HepG2 (cell line): ENCODE data around the gene ADGRG6. TPM values are rescaled to one million over a fixed set of nuclear protein-coding genes. Genes with fewer than 3 reads are reported as not detected.

ENCODE experiments used
- CBX1 ChIP-seq: IDR thresholded peaks from one replicate; pipeline ENCODE4 v1.6.1; 2016; ENCODE audit warnings: antibody characterized with exemption, low read depth
- CBX5 ChIP-seq: sonication (generic); formaldehyde crosslinking; IDR thresholded peaks from 2 replicates; pipeline ENCODE4 v1.4.0; 2020; ENCODE audit warnings: missing genetic modification reagents, borderline replicate concordance
- DRAP1 ChIP-seq: IDR thresholded peaks from 2 replicates; pipeline ENCODE4 v1.6.1; 2016; ENCODE audit warnings: missing genetic modification reagents, missing compliant biosample characterization
- EZH2 ChIP-seq: conservative IDR thresholded peaks from 2 replicates; pipeline ENCODE4 v1.6.1; 2012; ENCODE audit warnings: mild to moderate bottlenecking, low read depth, low read length, moderate library complexity
- GABPB1 ChIP-seq: IDR thresholded peaks from 2 replicates; pipeline ENCODE4 v1.6.1; 2016; ENCODE audit warnings: mild to moderate bottlenecking, missing genetic modification reagents, moderate library complexity, missing compliant biosample characterization
- HDAC2 ChIP-seq: sonication (generic); formaldehyde crosslinking; IDR thresholded peaks from 2 replicates; pipeline ENCODE4 v1.4.0; 2020; ENCODE audit warnings: missing genetic modification reagents
- ISX ChIP-seq: sonication (generic); formaldehyde crosslinking; conservative IDR thresholded peaks from 2 replicates; pipeline ENCODE4 v1.5.0; 2020; ENCODE audit warnings: missing genetic modification reagents
- KDM3A ChIP-seq: IDR thresholded peaks from 2 replicates; pipeline ENCODE4 v1.6.1; 2018; ENCODE audit warnings: low read depth, missing compliant biosample characterization
- KLF13 ChIP-seq: sonication (generic); formaldehyde crosslinking; IDR thresholded peaks from 2 replicates; pipeline ENCODE4 v1.4.0; 2020; ENCODE audit warnings: mild to moderate bottlenecking, missing genetic modification reagents
- MTF2 ChIP-seq: sonication (generic); formaldehyde crosslinking; IDR thresholded peaks from 2 replicates; pipeline ENCODE4 v1.5.0; 2020; ENCODE audit warnings: missing genetic modification reagents, borderline replicate concordance
- PRDM15 ChIP-seq: sonication (generic); formaldehyde crosslinking; IDR thresholded peaks from 2 replicates; pipeline ENCODE4 v1.4.0; 2020; ENCODE audit warnings: missing genetic modification reagents
- PRDM4 ChIP-seq: sonication (generic); formaldehyde crosslinking; IDR thresholded peaks from 2 replicates; pipeline ENCODE4 v1.9.0; 2021; ENCODE audit warnings: missing genetic modification reagents, borderline replicate concordance
- STAT5B ChIP-seq: sonication (generic); formaldehyde crosslinking; IDR thresholded peaks from 2 replicates; pipeline ENCODE4 v1.4.0; 2020; ENCODE audit warnings: missing genetic modification reagents
- TCF7 ChIP-seq: sonication (generic); IDR thresholded peaks from 2 replicates; pipeline ENCODE4 v1.6.1; 2016; ENCODE audit warnings: antibody characterized with exemption, low read depth
- ZKSCAN1 ChIP-seq: fragments of 150-350 bp; IDR thresholded peaks from 2 replicates; pipeline ENCODE4 v1.6.1; 2014; ENCODE audit warnings: low read length
- ZMAT3 ChIP-seq: sonication (generic); formaldehyde crosslinking; conservative IDR thresholded peaks from 2 replicates; pipeline ENCODE4 v1.7.0; 2021; ENCODE audit warnings: missing genetic modification reagents
- ZNF547 ChIP-seq: sonication (generic); formaldehyde crosslinking; IDR thresholded peaks from 2 replicates; pipeline ENCODE4 v1.5.1; 2020; ENCODE audit warnings: mild to moderate bottlenecking, missing genetic modification reagents
- ZNF549 ChIP-seq: sonication (generic); formaldehyde crosslinking; IDR thresholded peaks from 2 replicates; pipeline ENCODE4 v1.5.0; 2020; ENCODE audit warnings: missing genetic modification reagents
- ZNF557 ChIP-seq: sonication (generic); formaldehyde crosslinking; IDR thresholded peaks from 2 replicates; pipeline ENCODE4 v1.4.0; 2020; ENCODE audit warnings: missing genetic modification reagents
- ZNF761 ChIP-seq: sonication (generic); formaldehyde crosslinking; conservative IDR thresholded peaks from 2 replicates; pipeline ENCODE4 v1.4.0; 2020; ENCODE audit warnings: mild to moderate bottlenecking, missing genetic modification reagents
- polyA plus RNA-seq, 8 experiments: library from polyadenylated mRNA; depleted of rRNA in 3 of 8; stranded (reverse) in 7 of 8; unstranded in 1 of 8; fragments of >200 nt; fragmentation: Illumina TruSeq in 4 of 8; extraction: Trizol in 4 of 8; gene quantifications; 2 replicates each; pipeline versions ENCODE4 v1.2.1 to v1.2.3, GENCODE V29; 2011 to 2016; ENCODE audit warnings: low read depth in 4 of 8, missing spikeins in 1 of 8, mixed read lengths in 1 of 8; ENCODE audit not compliant: insufficient read depth in 1 of 8
- total RNA-seq, 5 experiments: library from RNA; depleted of rRNA; stranded (reverse); fragments of >200 nt; fragmentation: Illumina TruSeq; extraction: Trizol; gene quantifications; 2 replicates each; pipeline ENCODE4 v1.2.3, GENCODE V29; 2016; ENCODE audit warnings: low read depth in 1 of 5
- TF ChIP-seq, protein P1 (sequence below): sonication (generic); formaldehyde crosslinking; IDR thresholded peaks from 2 replicates; pipeline ENCODE4 v1.8.0; 2022; ENCODE audit warnings: mild to moderate bottlenecking, missing genetic modification reagents, moderate library complexity
- TF ChIP-seq, protein P2 (sequence below): sonication (generic); formaldehyde crosslinking; IDR thresholded peaks from 2 replicates; pipeline ENCODE4 v1.8.0; 2022; ENCODE audit warnings: missing genetic modification reagents, mild to moderate bottlenecking, borderline replicate concordance
- TF ChIP-seq, protein P3 (sequence below): sonication (generic); formaldehyde crosslinking; IDR thresholded peaks from 2 replicates; pipeline ENCODE4 v1.5.1; 2020; ENCODE audit warnings: missing genetic modification reagents, mild to moderate bottlenecking, borderline replicate concordance

Gene ADGRG6
- total and polyA plus RNA-seq, 2 of the 13 experiments (the other 11 are each of a cell fraction or from before 2014, with no cell fraction given) = 129 to 249 TPM

DNA sequence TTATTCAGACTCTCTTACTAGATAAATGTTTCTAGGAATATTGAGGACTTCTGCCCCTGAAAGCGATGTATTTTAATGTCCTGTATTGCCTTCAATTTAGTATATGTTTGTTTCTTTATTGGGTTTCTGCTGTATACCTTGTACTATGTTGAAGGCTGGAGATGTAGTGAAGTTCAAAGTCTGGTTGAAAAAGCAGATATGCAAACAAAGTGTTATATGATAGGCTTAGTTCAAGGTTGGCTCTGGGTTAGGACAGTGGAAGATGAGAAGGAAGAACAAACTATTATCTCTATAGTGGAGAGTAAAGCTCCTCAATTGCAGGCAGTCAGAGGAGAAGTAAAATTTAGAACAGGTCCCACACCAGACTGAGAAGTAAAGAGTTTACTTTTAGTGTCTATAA lies 36.3 kb upstream of the ADGRG6 start (continued):
- peak; percentile 74 for TF ChIP-seq DRAP1 (CRISPR knock-in tag)
- TF ChIP-seq GABPB1 (CRISPR knock-in tag) = no peak
- no peak for TF ChIP-seq CBX1
- TF ChIP-seq, protein P1, sequence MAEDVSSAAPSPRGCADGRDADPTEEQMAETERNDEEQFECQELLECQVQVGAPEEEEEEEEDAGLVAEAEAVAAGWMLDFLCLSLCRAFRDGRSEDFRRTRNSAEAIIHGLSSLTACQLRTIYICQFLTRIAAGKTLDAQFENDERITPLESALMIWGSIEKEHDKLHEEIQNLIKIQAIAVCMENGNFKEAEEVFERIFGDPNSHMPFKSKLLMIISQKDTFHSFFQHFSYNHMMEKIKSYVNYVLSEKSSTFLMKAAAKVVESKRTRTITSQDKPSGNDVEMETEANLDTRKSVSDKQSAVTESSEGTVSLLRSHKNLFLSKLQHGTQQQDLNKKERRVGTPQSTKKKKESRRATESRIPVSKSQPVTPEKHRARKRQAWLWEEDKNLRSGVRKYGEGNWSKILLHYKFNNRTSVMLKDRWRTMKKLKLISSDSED (CRISPR knock-in tag) = no peak
- peak; percentile 98 for TF ChIP-seq HDAC2 (CRISPR knock-in tag)
- TF ChIP-seq, protein P2, sequence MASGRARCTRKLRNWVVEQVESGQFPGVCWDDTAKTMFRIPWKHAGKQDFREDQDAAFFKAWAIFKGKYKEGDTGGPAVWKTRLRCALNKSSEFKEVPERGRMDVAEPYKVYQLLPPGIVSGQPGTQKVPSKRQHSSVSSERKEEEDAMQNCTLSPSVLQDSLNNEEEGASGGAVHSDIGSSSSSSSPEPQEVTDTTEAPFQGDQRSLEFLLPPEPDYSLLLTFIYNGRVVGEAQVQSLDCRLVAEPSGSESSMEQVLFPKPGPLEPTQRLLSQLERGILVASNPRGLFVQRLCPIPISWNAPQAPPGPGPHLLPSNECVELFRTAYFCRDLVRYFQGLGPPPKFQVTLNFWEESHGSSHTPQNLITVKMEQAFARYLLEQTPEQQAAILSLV (CRISPR knock-in tag) = no peak; the same call in 1 of the 2 replicates
- TF ChIP-seq TCF7 = peak; percentile 71
- TF ChIP-seq ZNF547 (CRISPR knock-in tag) = no peak
- no peak for TF ChIP-seq CBX5
- TF ChIP-seq ZNF761 (CRISPR knock-in tag) = no peak
- TF ChIP-seq, protein P3, sequence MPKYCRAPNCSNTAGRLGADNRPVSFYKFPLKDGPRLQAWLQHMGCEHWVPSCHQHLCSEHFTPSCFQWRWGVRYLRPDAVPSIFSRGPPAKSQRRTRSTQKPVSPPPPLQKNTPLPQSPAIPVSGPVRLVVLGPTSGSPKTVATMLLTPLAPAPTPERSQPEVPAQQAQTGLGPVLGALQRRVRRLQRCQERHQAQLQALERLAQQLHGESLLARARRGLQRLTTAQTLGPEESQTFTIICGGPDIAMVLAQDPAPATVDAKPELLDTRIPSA (CRISPR knock-in tag) = no peak
- no peak for TF ChIP-seq PRDM4
- TF ChIP-seq PRDM15 (CRISPR knock-in tag) = no peak
- peak; percentile 58; the same call in 1 of the 2 replicates for TF ChIP-seq KDM3A (CRISPR knock-in tag)
- TF ChIP-seq STAT5B (CRISPR knock-in tag) = 0 out of 2 replicates have a peak, but pooled peaks have one; percentile 78
- no peak for TF ChIP-seq ZKSCAN1
- TF ChIP-seq ZMAT3 (CRISPR knock-in tag) = no peak
- TF ChIP-seq KLF13 (CRISPR knock-in tag) = no peak
- no peak for TF ChIP-seq EZH2
- TF ChIP-seq ISX (CRISPR knock-in tag) = no peak
- peak; percentile 31; the same call in 1 of the 2 replicates for TF ChIP-seq ZNF557 (CRISPR knock-in tag)
- no peak for TF ChIP-seq MTF2 (CRISPR knock-in tag)
- TF ChIP-seq ZNF549 (CRISPR knock-in tag) = no peak
